Prostate gland (tissue), 2 donors: ENCODE data around the gene IRF7. TPM values are rescaled to one million over a fixed set of nuclear protein-coding genes. Genes with fewer than 3 reads are reported as not detected.

Experiments
- DNase-seq: peaks from one replicate; pipeline ENCODE4 v3.0.0-alpha.2; 2019; ENCODE audit warnings: low spot score
- H3K27ac ChIP-seq, 2 donors: fragments of 200-600 bp; sonication (generic); 2 replicates each; pipeline ENCODE4 v1.5.1; 2017 to 2019
- H3K27me3 ChIP-seq: fragments of 200-600 bp; sonication (generic); replicated peaks from 2 replicates; pipeline ENCODE4 v1.5.1; 2019; ENCODE audit not compliant: insufficient read depth
- H3K36me3 ChIP-seq, 2 donors: fragments of 200-600 bp; sonication (generic); 1 replicate in 1 of 2; 2 replicates in 1 of 2; pipeline versions ENCODE4 v1.5.1 to v1.8.1; 2017 to 2019
- H3K4me1 ChIP-seq: fragments of 200-600 bp; sonication (generic); replicated peaks from 2 replicates; pipeline ENCODE4 v1.5.1; 2019
- H3K4me3 ChIP-seq, 2 donors: fragments of 200-600 bp; sonication (generic); 2 replicates each; pipeline ENCODE4 v1.5.1; 2017 to 2019
- H3K9me3 ChIP-seq: fragments of 200-600 bp; sonication (generic); 2 replicates; pipeline ENCODE4 v1.5.1; 2017
- POLR2A ChIP-seq: fragments of 450-650 bp; IDR thresholded peaks from one replicate; pipeline ENCODE4 v1.6.1; 2016; ENCODE audit warnings: antibody characterized with exemption, mild to moderate bottlenecking
- POLR2AphosphoS5 ChIP-seq: sonication (generic); formaldehyde crosslinking; IDR thresholded peaks from one replicate; pipeline ENCODE4 v1.6.1; 2017; ENCODE audit warnings: antibody characterized with exemption
- WGBS: methylation state at CpG from one replicate; pipeline ENCODE4 v1.1.5; 2018; 5-methylcytosine and 5-hydroxymethylcytosine counted together
- intact Hi-C: fragments of 100-400 bp; cut with DNase I; formaldehyde crosslinking; loops from one replicate; pipeline ENCODE4 v1.14.2; 2022
- total RNA-seq, 2 donors: library from RNA; depleted of rRNA; stranded (reverse); fragments of >200 nt; gene quantifications; one replicate each; pipeline ENCODE4 v1.1.0, GENCODE V29; 2016
- TF ChIP-seq, protein P1 (sequence below), 4 experiments: fragments of 200-600 bp in 2 of 4; fragments of 450-650 bp in 2 of 4; sonication (generic) in 2 of 4; IDR thresholded peaks; 1 replicate in 3 of 4; 2 replicates in 1 of 4; pipeline ENCODE4 v1.5.1; 2016 to 2019; ENCODE audit warnings: antibody characterized with exemption in 4 of 4, mild to moderate bottlenecking in 2 of 4, moderate library complexity in 2 of 4

The IRF7 gene
- total RNA-seq, 2 donors from 2014 or later = 34.7 to 39.8 TPM

DNA sequence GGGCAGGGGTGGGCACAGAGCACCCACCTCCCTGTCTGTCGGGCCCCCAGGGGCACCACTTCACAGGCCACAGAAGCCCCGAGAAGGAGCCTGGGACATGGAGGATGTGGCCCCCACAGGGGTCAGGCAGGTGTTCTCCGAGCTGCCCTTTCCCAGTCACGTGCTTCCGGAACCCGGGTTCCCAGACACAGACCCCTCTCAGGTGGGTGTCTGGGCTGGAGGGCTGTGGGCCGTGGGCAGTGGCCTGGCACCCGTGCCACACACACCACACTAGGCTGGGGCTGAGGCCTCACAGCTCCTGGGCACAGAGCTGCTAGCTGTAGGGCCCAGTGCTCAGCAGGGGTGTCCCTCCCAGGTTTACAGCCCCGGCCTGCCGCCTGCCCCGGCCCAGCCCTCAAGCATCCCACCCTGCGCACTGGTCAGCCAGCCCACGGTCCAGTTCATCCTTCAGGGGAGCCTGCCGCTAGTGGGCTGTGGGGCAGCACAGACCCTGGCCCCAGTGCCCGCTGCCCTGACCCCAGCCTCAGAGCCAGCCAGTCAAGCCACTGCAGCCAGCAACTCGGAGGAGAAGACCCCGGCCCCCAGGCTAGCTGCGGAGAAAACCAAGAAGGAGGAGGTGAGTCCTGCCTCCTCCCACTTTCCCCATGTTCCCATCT is 5.5 kb downstream of the IRF7 start:
- WGBS = 94% methylated on average over 14 of the region's 18 CpGs
- no peak overlapping the region for H3K4me3 ChIP-seq
- H3K27me3 ChIP-seq = no peaks in the 10 kb centered on the region
- no peak overlapping the region for H3K27ac ChIP-seq
- no peak for DNase-seq
- peaks cover 31 to 33% of the 10 kb centered on the region in 2 donors for H3K36me3 ChIP-seq
- H3K4me1 ChIP-seq = peaks cover 14% of the 10 kb centered on the region
- TF ChIP-seq POLR2A (no peak), POLR2AphosphoS5 (no peak)
- TF ChIP-seq, protein P1, sequence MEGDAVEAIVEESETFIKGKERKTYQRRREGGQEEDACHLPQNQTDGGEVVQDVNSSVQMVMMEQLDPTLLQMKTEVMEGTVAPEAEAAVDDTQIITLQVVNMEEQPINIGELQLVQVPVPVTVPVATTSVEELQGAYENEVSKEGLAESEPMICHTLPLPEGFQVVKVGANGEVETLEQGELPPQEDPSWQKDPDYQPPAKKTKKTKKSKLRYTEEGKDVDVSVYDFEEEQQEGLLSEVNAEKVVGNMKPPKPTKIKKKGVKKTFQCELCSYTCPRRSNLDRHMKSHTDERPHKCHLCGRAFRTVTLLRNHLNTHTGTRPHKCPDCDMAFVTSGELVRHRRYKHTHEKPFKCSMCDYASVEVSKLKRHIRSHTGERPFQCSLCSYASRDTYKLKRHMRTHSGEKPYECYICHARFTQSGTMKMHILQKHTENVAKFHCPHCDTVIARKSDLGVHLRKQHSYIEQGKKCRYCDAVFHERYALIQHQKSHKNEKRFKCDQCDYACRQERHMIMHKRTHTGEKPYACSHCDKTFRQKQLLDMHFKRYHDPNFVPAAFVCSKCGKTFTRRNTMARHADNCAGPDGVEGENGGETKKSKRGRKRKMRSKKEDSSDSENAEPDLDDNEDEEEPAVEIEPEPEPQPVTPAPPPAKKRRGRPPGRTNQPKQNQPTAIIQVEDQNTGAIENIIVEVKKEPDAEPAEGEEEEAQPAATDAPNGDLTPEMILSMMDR (IDR thresholded peaks at IDR 0.05) = no peak
- intact Hi-C loops = no loop called here
- no peaks in the 10 kb centered on the region for H3K9me3 ChIP-seq

- DNase-seq = no peak
- peaks cover 7% of the 10 kb centered on the region for H3K4me1 ChIP-seq
- H3K36me3 ChIP-seq = peaks cover 40% of the 10 kb centered on the region in 2 donors
- H3K9me3 ChIP-seq = no peaks in the 10 kb centered on the region
- no peaks in the 10 kb centered on the region for H3K27me3 ChIP-seq
- no peak overlapping the region for H3K4me3 ChIP-seq
- no peak overlapping the region for H3K27ac ChIP-seq
- WGBS = 89% methylated on average over 18 of the region's 28 CpGs
- intact Hi-C loops = no loop called here
- TF ChIP-seq POLR2A = no peak
- no peak for TF ChIP-seq POLR2AphosphoS5
- TF ChIP-seq, protein P1 (IDR thresholded peaks at IDR 0.05) = no peak
These were observed 6.4 kb downstream of the IRF7 start for GRCh38 chr11:609341-609811.

DNA sequence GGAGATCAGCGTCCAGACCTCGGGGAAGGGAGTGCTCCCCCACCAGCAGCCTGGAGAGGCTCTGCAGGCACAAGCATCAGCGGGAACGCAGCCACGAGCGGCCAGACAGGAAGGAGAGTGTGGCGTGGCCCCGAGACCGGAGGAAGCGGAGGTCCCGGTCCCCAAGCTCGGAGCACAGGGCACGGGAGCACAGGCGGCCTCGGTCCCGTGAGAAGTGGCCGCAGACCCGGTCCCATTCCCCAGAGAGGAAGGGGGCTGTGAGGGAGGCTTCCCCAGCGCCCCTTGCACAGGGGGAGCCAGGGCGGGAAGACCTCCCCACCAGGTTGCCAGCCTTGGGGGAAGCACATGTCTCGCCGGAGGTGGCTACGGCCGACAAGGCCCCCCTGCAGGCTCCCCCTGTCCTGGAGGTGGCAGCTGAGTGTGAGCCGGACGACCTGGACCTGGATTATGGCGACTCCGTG is 6.9 kb downstream of the IRF7 start:
- Histone ChIP-seq H3K27ac (no peak overlapping the region), H3K27me3 (no peaks in the 10 kb centered on the region), H3K4me1 (peaks cover 1% of the 10 kb centered on the region), H3K4me3 (no peak overlapping the region), H3K36me3 (peaks cover 40 to 41% of the 10 kb centered on the region in 2 donors), H3K9me3 (no peaks in the 10 kb centered on the region)
- intact Hi-C loops = no loop called here
- no peak for TF ChIP-seq POLR2A
- no peak for TF ChIP-seq POLR2AphosphoS5
- TF ChIP-seq, protein P1 (IDR thresholded peaks at IDR 0.05) = no peak
- DNase-seq = no peak
- WGBS = 81% methylated on average over 28 of the region's 28 CpGs

GRCh38 chr11:607971-608659 is 7.6 kb downstream of the IRF7 start:
- intact Hi-C loops = no loop called here
- Histone ChIP-seq H3K27me3 (no peaks in the 10 kb centered on the region), H3K36me3 (peaks cover 40 to 41% of the 10 kb centered on the region in 2 donors), H3K4me1 (no peaks in the 10 kb centered on the region), H3K27ac (no peak overlapping the region), H3K9me3 (no peaks in the 10 kb centered on the region), H3K4me3 (no peak overlapping the region)
- TF ChIP-seq, protein P1 (IDR thresholded peaks at IDR 0.05) = no peak
- TF ChIP-seq POLR2A = no peak
- no peak for TF ChIP-seq POLR2AphosphoS5
- 89% methylated on average over 31 of the region's 45 CpGs for WGBS
- no peak for DNase-seq
